GM21447 (cell line): ENCODE measurements around the gene ANO1.

Source experiments
- ATAC-seq: cut with Tn5 transposase; IDR thresholded peaks from one replicate; pipeline ENCODE4 v1.9.1; 2021; ENCODE audit not compliant: unreplicated experiment

The ANO1 gene

DNA sequence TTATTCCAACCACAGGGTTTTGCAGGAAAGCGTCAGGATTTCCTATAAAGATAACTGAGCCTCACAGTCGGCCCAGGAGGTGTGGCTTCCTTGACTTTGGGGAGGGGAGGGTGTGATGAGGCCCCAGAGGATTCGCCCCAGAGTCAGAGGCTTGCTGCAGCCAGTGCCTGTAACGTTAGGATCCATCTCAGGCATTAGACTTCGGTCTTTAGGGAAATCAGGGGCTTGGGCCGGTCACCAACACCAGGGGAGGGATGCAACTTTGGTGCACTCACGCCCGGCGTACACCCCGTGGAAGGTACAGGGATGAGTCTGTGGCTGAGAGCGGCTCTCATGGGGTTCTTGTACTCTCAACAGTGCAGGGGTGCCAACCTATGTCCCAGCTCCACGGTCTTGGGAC is 5.7 kb upstream of the ANO1 start:
- ATAC-seq, result no peak

DNA sequence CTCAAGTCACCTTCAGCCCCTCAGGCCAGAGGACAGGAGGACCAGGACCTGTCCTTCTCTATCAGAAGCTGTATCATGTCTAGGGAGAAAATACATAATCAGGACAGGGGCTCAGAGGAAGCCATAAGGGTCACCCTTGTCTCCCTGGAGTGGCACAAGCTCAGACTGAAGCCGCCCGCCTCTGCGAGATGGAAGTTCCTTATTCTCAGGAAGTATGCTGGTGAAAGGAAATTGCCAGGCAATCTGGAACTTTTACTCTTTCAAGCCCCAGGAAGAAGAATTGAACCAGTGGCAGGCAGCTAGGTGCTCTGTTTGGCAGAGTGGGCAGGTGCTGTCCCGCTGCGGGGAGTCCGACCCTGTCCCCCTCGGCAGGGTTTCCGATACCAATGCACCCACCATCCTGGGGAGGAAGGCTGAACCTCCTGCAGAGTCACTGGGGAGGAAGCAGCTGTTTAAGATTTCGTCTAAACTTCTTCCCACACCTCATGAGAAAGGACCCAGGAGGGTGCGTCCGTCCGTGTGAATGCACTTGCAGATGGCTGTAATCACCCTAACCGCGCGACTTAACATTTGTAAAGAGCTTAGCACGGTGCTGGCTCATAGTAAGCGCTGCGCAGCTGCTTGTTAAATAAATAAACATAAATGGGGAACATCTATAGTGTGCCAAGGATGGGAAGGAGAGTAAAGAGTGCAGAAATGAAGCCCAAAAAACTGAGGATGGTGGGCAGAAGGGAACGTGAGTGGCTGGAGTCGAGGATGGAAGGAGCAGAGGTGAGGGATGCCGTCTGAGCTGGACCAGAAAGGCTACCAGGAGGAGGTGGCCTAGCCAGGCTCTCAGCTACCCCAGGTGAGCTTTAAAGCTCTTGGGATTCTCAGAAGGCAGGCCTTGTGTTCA is 5.0 kb upstream of the ANO1 start:
- no peak for ATAC-seq

DNA sequence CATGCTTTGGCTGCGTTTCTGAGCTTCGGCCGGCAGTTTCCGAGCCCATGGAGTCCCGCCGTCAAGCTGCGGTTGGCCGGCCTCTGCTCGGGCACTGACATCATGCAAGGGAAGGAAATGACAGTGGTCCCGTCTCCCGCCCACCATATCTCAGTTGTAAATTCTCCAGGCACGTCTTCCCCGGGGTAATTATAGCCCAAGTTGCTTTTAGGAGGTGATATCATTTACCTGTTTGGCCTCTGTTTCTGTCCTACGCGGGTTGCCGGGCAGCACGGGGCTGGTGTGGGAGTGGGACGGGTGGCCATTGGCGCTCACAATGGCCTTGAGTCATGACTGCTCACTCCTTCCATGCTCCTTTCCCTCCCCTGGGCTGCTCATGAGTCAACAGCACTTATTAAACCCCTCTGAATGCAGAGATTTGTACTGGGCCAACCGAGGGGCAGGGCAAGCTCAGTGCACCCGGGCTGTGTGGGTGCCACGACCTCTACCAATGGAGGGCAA is 4.2 kb upstream of the ANO1 start:
- no peak for ATAC-seq

- no peak for ATAC-seq
These were observed 3.4 kb upstream of the ANO1 start for GRCh38 chr11:70074746-70075145.

- no peak for ATAC-seq
These were observed 2.3 kb upstream of the ANO1 start for GRCh38 chr11:70075836-70076235.

GRCh38 chr11:70076461-70076931 is 1.6 kb upstream of the ANO1 start:
- no peak for ATAC-seq

DNA sequence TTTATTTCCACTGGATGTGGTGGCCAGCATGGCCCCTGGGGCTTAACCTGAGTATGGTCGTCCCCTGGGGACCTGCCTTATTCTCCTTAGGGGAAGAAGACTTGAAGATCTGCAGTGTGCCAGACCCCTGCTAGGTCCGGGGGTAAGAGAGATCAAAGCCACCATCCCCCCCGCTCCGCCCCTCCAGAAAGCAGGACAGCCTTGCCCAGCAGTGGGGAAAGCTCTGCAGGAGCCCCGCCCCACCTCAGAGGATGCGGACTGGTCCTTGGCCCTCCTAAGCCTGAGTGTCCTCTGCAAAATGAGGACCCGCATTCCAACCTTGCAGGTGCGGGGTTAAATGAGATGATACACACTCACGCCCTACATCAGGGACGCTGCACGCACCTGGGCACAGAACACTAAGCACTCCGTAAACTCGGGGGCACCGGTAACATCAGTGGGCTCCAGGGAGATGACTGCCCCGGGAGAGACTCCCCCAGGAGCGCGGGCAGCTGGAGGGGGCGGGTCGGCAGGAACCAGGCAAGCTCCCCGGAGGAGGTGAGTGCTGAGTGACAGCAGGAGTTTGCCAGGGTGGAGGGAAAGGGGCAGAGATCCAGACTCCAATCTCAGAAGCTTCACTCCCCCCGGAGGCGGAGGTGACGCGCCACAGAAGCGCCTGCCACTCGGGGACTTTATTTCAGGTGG is 564 bp upstream of the ANO1 start:
- ATAC-seq, result no peak

DNA sequence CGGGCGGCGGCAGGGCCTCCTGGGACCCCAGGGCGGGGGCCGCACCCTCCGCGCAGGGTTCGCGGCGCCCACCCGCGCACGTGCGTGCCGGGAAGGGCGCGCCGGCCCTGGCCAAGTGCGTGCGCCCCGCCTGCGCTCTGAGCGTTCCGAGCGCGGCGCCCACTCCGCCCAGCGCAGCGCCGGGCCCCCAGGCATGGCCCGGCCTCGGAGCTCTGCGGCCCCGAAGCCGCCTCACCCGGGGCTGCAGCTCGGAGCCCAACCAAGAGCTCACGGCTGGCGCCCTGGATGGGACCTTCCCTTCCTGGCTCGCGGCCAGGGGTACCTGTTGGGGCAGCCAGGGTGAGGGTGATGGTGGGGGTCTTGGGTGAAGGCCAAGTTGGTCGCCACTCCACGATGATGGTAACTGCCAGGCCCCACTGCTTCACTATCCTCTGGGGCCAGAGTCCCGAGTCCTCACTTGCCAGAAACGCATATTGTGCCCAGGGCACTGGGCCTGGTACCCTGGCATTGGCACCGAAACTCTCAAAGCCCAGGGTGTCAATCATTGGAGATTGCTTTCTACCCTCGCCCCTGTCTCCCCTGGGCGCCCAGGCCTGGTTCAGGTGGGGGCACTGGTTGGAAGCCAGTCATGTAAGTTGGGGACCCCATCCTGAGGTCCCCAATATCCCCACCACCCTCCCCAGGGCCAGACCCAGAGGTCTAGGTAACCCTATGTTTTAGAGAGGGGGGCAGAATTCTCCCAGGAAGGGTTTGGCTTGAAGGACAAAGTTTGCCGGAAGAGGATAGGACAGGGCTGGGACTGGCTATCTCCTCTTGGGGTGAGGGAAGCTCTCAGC is 882 bp downstream of the ANO1 start:
- no peak for ATAC-seq

DNA sequence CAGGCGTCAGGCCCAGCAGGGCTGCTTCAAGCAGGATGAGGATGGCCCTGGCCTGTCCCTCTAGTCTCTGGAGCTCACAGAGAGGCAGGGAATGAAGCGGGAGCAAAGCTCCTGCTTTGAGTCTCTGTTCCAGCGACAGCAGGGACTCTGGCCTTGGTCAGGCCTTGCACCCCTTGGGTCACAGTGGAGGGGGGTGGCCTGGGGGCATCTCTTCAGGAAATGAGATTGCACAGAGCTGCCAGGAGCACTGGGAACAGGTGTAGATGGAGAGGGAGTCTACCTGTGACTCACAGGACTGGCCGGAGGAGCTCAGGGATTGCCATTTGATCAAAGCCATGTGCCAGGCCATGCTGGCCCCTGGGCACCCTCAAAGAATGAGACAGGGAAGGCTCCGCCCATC is 1.6 kb downstream of the ANO1 start:
- no peak for ATAC-seq

GRCh38 chr11:70080763-70081162 is 2.6 kb downstream of the ANO1 start:
- no peak for ATAC-seq

GRCh38 chr11:70082829-70083228 is 4.7 kb downstream of the ANO1 start:
- no peak for ATAC-seq

GRCh38 chr11:70084046-70084984 is 6.2 kb downstream of the ANO1 start:
- ATAC-seq, result no peak

DNA sequence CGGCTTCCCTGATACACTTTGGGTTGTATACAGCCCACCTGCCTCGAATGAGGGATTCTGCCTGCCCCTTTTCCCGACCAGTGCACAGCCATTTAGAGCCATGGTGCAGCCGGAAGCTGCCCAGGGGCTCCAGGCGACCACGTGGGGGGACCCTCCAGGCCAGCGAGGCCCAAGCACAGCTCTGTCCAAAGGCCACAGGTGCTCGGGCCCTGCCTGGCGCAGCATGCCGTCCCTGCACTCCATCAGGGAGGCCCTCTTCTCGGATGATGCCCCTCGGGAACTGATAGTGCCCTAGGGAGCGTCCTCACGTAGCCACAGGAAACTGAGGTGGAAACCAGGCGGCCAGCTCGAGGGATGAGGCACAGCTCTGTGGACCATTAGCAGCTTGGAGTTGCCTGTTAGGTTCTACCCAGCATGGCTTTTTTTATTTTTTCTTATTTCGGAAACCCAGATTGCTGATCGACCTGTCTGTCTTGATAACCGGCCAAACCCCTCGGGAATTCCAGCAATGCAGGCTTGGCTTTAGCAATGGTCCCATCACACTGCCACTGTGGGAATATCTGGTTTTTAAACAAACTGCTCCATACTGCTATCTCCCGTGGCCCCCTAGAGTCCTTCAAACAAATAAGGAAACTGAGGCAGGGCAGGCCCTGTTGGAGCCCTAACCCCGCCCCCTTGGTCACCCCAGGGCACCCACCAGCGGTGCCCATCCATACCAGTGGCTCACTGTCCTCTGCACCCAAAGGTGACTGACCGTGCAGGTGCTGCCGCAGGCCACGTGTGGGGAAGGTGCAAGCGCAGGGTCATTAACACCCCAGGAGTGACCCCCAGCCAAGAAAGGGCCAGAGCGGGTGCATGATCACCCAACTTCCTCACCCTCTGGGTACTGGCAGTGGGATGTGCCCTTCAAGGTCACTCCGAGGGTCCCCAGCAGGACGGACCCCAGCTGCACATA is 8.0 kb downstream of the ANO1 start:
- no peak for ATAC-seq

DNA sequence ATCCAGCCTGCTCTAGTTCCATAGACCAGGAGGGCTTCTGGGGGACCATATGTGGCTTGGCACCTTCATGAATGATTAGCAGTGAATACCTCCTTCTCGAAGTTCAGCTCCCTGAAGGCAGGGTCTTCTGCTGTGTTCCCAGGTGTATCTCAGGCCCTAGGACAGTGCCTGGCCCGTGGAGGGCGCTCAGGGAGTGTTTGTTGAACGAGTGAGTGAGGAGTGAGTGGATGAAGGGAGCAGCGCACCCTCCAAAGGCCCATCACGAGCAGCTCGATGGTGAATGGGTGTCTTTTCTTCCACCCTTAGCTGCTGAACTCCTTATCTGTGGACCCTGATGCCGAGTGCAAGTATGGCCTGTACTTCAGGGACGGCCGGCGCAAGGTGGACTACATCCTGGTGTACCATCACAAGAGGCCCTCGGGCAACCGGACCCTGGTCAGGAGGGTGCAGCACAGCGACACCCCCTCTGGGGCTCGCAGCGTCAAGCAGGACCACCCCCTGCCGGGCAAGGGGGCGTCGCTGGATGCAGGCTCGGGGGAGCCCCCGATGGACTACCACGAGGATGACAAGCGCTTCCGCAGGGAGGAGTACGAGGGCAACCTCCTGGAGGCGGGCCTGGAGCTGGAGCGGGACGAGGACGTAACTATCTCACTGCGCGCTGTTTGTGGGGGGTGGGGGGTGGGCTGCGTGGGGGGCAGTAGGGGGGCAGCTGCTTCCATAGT is 9.5 kb downstream of the ANO1 start:
- ATAC-seq, result no peak

- ATAC-seq, result no peak
These were observed 10.7 kb downstream of the ANO1 start for GRCh38 chr11:70088735-70089250.

- ATAC-seq, result no peak
These were observed 11.5 kb downstream of the ANO1 start for GRCh38 chr11:70089631-70090030.

GRCh38 chr11:70090961-70091381 is 12.9 kb downstream of the ANO1 start:
- ATAC-seq, result no peak

GRCh38 chr11:70091638-70092037 is 13.5 kb downstream of the ANO1 start:
- ATAC-seq, result no peak
